Measurements from ENCODE around the gene SLC6A4.

DNA sequence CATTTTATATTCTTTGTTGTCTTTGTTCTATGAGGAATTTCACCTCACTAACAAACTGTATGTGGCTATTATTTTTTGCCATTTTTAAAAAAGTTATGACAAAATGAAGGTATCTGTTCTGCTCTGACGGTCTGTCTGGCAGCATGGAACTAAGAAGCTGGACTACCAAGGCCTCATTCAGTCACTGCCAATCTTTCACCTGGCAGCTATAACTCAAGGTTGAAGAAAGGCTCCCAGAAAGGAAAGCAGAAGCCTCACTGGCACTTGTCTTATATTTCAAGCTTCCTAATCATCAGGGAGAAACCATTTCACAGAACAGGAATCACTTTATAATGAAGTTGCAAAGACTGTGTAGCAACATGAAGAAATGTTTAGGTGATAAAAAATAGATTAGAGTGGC, 18.7 kb upstream of the SLC6A4 start:
- TF ChIP-seq, protein P1, sequence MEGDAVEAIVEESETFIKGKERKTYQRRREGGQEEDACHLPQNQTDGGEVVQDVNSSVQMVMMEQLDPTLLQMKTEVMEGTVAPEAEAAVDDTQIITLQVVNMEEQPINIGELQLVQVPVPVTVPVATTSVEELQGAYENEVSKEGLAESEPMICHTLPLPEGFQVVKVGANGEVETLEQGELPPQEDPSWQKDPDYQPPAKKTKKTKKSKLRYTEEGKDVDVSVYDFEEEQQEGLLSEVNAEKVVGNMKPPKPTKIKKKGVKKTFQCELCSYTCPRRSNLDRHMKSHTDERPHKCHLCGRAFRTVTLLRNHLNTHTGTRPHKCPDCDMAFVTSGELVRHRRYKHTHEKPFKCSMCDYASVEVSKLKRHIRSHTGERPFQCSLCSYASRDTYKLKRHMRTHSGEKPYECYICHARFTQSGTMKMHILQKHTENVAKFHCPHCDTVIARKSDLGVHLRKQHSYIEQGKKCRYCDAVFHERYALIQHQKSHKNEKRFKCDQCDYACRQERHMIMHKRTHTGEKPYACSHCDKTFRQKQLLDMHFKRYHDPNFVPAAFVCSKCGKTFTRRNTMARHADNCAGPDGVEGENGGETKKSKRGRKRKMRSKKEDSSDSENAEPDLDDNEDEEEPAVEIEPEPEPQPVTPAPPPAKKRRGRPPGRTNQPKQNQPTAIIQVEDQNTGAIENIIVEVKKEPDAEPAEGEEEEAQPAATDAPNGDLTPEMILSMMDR (IDR thresholded peaks at IDR 0.05; ENCODE audit: low read length): no peak
- TF ChIP-seq EZH2phosphoT487 (IDR thresholded peaks at IDR 0.05; ENCODE audit: low read length): no peak
- no peak for TF ChIP-seq EZH2 (optimal IDR thresholded peaks at IDR 0.05; ENCODE audit: low read depth, low read length)

Measured in MM.1S (cell line).